ENCODE data around the gene TGIF1. TPM values are rescaled to one million over a fixed set of nuclear protein-coding genes. Genes with fewer than 3 reads are reported as not detected.
A peak's percentile ranks its signal among the peaks of the same experiment; 100 is the strongest.

The TGIF1 gene
- total RNA-seq, 2 donors from 2014 or later: 18.6 to 86.1 TPM

DNA sequence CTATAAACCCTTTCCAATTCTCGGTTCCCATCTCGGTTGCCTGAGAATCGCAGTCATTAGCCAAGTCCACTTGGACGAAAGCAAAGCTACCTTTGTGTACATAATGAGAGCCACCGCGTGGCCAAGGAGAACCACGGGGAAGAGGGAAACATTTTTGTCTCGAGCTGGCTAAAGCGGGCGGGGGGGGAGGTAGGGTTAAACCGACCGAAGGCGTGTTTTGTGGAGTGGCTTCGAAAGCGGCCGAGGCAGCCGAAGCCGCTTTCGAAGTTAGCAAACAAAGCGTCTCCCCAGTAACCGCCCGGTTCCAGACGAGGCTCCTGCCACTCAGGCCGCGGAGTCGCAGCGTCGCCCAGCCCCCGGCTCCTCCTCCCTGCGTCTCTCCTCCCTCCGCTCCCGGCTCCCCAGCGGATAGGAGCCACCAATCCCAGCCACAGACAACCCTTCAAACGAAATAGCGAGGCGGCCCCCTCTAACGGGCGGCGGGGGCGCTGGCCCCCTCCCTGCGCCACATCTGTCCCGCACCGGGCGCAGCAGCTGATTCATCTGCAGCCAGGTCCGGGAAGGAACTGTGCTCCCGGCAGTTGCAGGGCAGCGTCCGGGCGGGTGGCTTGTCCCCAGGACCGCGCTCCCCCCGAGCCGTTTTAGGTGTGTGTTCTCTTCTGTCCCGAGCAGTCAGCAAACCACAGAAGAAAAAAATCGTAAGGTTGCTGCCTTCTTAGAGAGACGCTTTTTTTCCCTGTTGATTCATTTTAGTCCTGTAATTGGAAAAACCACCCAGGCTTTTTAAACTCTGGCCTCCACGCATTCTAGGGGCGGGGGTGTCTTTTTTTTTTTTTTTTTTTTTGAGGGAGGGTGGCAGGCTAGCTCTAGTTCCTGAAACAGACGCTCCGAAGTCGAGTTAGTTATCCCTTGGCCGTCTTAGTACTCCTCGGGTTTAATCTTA, 1.8 kb upstream of the TGIF1 start:
- ATAC-seq (replicated peaks): peak; percentile 65
- Mint-ChIP-seq H3K27me3 (no peaks in the 10 kb centered on the region), H3K4me1 (peaks cover 4% of the 10 kb centered on the region), H3K36me3 (ENCODE audit: low read depth) (peaks cover 55% of the 10 kb centered on the region), H3K27ac (peak overlapping the region; percentile 99), H3K4me3 (peak overlapping the region; percentile 98), H3K9me3 (no peaks in the 10 kb centered on the region)

- Mint-ChIP-seq H3K27me3 (no peaks in the 10 kb centered on the region), H3K4me1 (peaks cover 4% of the 10 kb centered on the region), H3K9me3 (no peaks in the 10 kb centered on the region), H3K36me3 (ENCODE audit: low read depth) (peaks cover 63% of the 10 kb centered on the region), H3K27ac (peak overlapping the region; percentile 99), H3K4me3 (peak overlapping the region; percentile 98)
- peak; percentile 38 for ATAC-seq (replicated peaks)
These were observed 997 bp upstream of the TGIF1 start for GRCh38 chr18:3448838-3449511.

DNA sequence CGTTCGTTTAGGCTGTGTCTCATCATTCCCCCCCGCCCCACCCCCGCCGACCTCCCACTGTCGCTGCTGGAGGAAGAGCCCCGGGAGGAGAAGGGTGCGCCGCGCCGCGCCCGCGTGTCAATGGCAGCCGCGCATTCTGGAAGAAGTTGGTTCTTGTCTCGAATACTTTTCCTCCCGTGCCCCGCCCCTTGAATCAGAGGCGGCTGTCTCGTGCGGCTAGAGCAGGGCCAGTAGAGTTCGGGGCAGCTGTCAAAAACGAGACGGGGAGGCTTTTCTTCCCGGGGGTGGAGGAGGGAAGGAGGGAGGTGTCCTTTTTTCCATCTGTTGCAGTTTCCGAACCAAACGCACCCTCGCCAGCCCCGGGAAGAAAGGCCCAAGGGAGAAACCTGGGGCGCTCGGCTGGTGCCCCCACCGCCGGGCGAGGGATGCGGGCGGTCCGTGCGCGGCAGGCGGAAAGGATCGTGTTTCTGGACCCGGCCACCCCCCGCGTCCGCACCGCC, 410 bp upstream of the TGIF1 start:
- Mint-ChIP-seq H3K27ac (peak overlapping the region; percentile 99), H3K9me3 (no peaks in the 10 kb centered on the region), H3K36me3 (ENCODE audit: low read depth) (peaks cover 69% of the 10 kb centered on the region), H3K27me3 (no peaks in the 10 kb centered on the region), H3K4me3 (peak overlapping the region; percentile 98), H3K4me1 (peaks cover 5% of the 10 kb centered on the region)
- ATAC-seq (replicated peaks): peak; percentile 4

DNA sequence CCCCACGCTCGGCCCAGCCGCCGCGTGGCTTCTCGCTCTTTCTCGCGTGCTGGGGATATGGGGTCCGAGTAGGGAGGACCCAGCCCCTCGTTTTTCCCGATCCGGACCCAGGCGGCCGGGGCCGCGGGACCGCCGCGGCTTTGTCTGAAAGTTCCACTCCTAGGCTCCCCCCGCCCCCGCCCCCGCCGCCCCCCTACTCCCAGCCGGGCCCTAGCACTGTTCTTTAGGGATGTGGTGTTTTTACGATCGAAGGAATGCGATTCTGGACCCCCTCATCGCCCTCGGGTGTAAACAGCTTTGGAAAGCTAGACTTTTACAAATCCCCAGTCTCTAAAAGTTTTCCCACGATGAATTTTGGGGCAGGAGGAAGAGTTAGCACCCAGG, 819 bp downstream of the TGIF1 start:
- Mint-ChIP-seq H3K9me3 (no peaks in the 10 kb centered on the region), H3K27me3 (no peaks in the 10 kb centered on the region), H3K4me3 (peak overlapping the region; percentile 98), H3K36me3 (ENCODE audit: low read depth) (peaks cover 81% of the 10 kb centered on the region), H3K27ac (peak overlapping the region; percentile 99), H3K4me1 (peaks cover 13% of the 10 kb centered on the region)
- ATAC-seq (replicated peaks): no peak

- H3K36me3 Mint-ChIP-seq (ENCODE audit: low read depth): peaks cover 87% of the 10 kb centered on the region
- no peaks in the 10 kb centered on the region for H3K9me3 Mint-ChIP-seq
- H3K4me1 Mint-ChIP-seq: peaks cover 18% of the 10 kb centered on the region
- H3K4me3 Mint-ChIP-seq: peak overlapping the region; percentile 98
- H3K27me3 Mint-ChIP-seq: no peaks in the 10 kb centered on the region
- ATAC-seq (replicated peaks): peak; percentile 40
- peak overlapping the region; percentile 99 for H3K27ac Mint-ChIP-seq
These were observed 1.4 kb downstream of the TGIF1 start for GRCh38 chr18:3451183-3451988.

GRCh38 chr18:3451989-3452749, 2.2 kb downstream of the TGIF1 start:
- H3K36me3 Mint-ChIP-seq (ENCODE audit: low read depth): peaks cover 95% of the 10 kb centered on the region
- H3K4me3 Mint-ChIP-seq: peak overlapping the region; percentile 98
- ATAC-seq (replicated peaks): no peak

GRCh38 chr18:3452750-3453539, 3.0 kb downstream of the TGIF1 start:
- peaks cover 26% of the 10 kb centered on the region for H3K4me1 Mint-ChIP-seq
- no peaks in the 10 kb centered on the region for H3K27me3 Mint-ChIP-seq
- H3K9me3 Mint-ChIP-seq: no peaks in the 10 kb centered on the region
- H3K4me3 Mint-ChIP-seq: peak overlapping the region; percentile 98
- no peak for ATAC-seq (replicated peaks)
- H3K36me3 Mint-ChIP-seq (ENCODE audit: low read depth): peaks cover 98% of the 10 kb centered on the region
- peak overlapping the region; percentile 99 for H3K27ac Mint-ChIP-seq

More at GRCh38 chr18:3451989-3452749, 2.2 kb downstream of the TGIF1 start:
- Mint-ChIP-seq H3K27me3 (no peaks in the 10 kb centered on the region), H3K4me1 (peaks cover 19% of the 10 kb centered on the region), H3K27ac (peak overlapping the region; percentile 99), H3K9me3 (no peaks in the 10 kb centered on the region)

DNA sequence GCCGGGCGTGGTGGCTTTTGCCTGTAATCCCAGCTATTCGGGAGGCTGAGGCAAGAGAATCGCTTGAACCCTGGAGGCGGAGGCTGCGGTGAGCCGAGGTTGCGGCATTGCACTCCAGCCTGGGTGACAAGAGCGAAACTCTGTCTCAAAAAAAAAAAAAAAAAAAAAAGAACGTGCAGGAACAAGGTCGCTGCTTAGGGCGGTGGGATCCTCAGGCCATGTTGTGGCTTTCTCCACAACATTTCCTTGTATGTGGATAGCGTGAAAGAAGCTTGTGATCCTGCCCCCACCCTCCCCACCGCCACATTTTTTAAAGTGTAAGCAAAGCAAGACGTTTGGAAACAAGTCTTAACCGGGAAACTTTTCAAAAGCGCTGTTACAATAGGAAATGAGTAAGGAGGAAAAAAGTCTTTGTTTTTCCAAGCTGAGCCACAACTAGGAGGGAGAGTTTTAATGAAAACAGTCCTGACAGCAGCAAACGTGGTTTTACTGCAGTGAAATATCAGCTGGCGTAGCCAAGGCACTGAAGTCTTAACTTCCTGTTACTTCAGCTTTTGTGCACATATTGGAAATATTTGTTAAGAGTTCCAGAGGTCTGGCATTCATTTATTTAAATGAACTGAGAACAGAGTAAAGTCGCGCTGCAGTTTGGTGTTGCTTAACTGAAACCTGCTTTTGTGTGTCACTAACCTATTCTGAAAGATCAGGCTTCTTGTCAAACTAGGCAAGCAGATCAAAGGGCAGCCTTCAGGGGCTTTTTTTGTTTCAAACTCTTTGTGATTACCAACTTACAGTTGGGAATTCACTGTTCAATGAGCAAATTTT, 3.8 kb downstream of the TGIF1 start:
- peak; percentile 41 for ATAC-seq (replicated peaks)
- Mint-ChIP-seq H3K27ac (peak overlapping the region; percentile 99), H3K9me3 (no peaks in the 10 kb centered on the region), H3K4me1 (peaks cover 34% of the 10 kb centered on the region), H3K27me3 (no peaks in the 10 kb centered on the region), H3K4me3 (peak overlapping the region; percentile 98), H3K36me3 (ENCODE audit: low read depth) (peaks cover 98% of the 10 kb centered on the region)

DNA sequence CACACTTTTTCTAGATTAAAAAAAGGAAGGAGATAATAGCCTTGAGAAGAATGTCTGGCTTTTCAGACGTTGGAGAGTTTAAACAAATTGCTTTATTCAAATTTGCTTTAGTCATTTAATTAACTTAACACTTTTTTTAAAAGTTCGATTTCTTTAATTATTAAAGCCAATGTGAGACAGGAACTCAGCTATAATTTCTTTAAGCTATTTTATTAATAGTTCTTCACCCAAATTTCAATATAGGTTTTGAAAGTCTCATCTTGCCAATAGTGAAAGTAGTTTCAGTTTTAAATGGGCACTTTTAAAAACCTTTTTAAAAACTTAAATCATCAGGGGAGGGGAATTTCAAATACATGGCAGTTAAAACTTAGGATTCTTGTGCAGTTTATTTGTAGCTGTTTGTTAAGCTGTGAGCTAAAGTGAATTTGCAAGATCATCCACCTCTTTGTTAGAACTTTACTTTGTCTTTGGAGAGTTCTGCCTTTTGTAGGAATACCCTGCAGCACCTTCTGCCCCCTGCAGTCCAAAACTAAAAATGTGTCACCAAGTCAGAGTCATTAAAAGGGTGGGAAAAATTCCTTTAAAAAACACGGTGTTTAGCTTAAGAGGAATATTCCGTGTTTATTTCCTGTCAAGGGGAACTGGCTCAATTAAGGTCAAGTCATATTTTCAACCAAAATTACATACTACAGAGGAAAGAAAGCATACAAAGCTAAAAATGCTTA, 4.6 kb downstream of the TGIF1 start:
- no peak for ATAC-seq (replicated peaks)
- Mint-ChIP-seq H3K27me3 (no peaks in the 10 kb centered on the region), H3K27ac (peak overlapping the region; percentile 99), H3K4me3 (peak overlapping the region; percentile 98), H3K36me3 (ENCODE audit: low read depth) (peaks cover 98% of the 10 kb centered on the region), H3K4me1 (peaks cover 41% of the 10 kb centered on the region), H3K9me3 (no peaks in the 10 kb centered on the region)

GRCh38 chr18:3455090-3455635, 5.2 kb downstream of the TGIF1 start:
- H3K36me3 Mint-ChIP-seq (ENCODE audit: low read depth): peaks cover 96% of the 10 kb centered on the region
- H3K4me3 Mint-ChIP-seq: peak overlapping the region; percentile 98
- H3K9me3 Mint-ChIP-seq: no peaks in the 10 kb centered on the region
- H3K4me1 Mint-ChIP-seq: peaks cover 44% of the 10 kb centered on the region
- H3K27ac Mint-ChIP-seq: peak overlapping the region; percentile 99
- ATAC-seq (replicated peaks): no peak
- H3K27me3 Mint-ChIP-seq: no peaks in the 10 kb centered on the region

DNA sequence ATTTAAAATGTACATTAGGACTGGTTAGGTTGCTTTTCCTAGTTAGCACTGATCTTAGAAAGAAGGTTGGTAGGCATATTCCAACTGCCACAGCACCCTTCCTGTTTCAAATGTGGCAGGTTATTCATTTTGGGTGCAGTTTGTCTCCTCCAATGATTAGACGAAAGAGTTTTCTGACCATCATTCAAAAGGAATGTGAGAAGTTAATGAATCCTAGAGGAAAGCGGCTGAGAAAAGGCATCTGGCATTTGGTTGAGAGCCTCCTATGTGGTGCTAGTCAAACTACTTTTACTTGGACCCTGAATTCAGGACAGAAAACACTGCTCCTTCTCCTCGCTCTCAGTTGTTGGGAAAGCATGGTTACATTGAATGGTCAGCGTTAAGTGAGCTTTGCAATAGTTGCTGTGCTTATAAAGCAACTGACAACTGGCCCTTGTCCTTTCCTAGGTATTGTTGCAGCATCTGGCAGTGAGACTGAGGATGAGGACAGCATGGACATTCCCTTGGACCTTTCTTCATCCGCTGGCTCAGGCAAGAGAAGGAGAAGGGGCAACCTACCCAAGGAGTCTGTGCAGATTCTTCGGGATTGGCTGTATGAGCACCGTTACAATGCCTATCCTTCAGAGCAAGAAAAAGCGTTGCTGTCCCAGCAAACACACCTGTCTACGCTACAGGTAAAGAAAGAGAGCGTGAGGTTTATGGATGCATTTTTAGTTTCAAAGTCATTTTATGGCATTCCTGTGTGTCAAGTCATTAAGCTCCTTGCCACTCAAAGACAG, 6.1 kb downstream of the TGIF1 start:
- no peak for ATAC-seq (replicated peaks)
- Mint-ChIP-seq H3K9me3 (no peaks in the 10 kb centered on the region), H3K27ac (no peak overlapping the region), H3K27me3 (no peaks in the 10 kb centered on the region), H3K4me1 (peaks cover 44% of the 10 kb centered on the region), H3K4me3 (peak overlapping the region; percentile 98), H3K36me3 (ENCODE audit: low read depth) (peaks cover 95% of the 10 kb centered on the region)
